Panc1 (cell line): Measurements from ENCODE around the gene LRSAM1.

ENCODE experiments used
- CTCF ChIP-seq: fragments of 450-650 bp; IDR thresholded peaks from 2 replicates; pipeline ENCODE4 v1.5.1; 2017; ENCODE audit warnings: mild to moderate bottlenecking
- POLR2AphosphoS5 ChIP-seq: IDR thresholded peaks from 2 replicates; pipeline ENCODE4 v1.6.1; 2012; ENCODE audit warnings: mild to moderate bottlenecking, low read depth, low read length, moderate library complexity
- TCF7L2 ChIP-seq: IDR thresholded peaks from 2 replicates; pipeline ENCODE4 v1.6.1; 2011; ENCODE audit warnings: mild to moderate bottlenecking, low read depth, low read length, inconsistent platforms
- TF ChIP-seq, protein P1 (sequence below), 2 experiments: IDR thresholded peaks; 2 replicates each; pipeline ENCODE4 v1.6.1; 2011 to 2012; ENCODE audit warnings: low read depth in 2 of 2, control low read depth in 1 of 2, low read length in 1 of 2, mild to moderate bottlenecking in 1 of 2, moderate library complexity in 1 of 2; ENCODE audit not compliant: insufficient read depth in 1 of 2

- TF ChIP-seq CTCF: no peak
- TF ChIP-seq, protein P1, sequence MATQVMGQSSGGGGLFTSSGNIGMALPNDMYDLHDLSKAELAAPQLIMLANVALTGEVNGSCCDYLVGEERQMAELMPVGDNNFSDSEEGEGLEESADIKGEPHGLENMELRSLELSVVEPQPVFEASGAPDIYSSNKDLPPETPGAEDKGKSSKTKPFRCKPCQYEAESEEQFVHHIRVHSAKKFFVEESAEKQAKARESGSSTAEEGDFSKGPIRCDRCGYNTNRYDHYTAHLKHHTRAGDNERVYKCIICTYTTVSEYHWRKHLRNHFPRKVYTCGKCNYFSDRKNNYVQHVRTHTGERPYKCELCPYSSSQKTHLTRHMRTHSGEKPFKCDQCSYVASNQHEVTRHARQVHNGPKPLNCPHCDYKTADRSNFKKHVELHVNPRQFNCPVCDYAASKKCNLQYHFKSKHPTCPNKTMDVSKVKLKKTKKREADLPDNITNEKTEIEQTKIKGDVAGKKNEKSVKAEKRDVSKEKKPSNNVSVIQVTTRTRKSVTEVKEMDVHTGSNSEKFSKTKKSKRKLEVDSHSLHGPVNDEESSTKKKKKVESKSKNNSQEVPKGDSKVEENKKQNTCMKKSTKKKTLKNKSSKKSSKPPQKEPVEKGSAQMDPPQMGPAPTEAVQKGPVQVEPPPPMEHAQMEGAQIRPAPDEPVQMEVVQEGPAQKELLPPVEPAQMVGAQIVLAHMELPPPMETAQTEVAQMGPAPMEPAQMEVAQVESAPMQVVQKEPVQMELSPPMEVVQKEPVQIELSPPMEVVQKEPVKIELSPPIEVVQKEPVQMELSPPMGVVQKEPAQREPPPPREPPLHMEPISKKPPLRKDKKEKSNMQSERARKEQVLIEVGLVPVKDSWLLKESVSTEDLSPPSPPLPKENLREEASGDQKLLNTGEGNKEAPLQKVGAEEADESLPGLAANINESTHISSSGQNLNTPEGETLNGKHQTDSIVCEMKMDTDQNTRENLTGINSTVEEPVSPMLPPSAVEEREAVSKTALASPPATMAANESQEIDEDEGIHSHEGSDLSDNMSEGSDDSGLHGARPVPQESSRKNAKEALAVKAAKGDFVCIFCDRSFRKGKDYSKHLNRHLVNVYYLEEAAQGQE (IDR thresholded peaks at IDR 0.05; ENCODE audit: insufficient read depth in 1 of 2, low read depth in 2 of 2, low read length in 1 of 2): no peak
- no peak for TF ChIP-seq TCF7L2
- TF ChIP-seq POLR2AphosphoS5: no peak
These were observed 29.1 kb upstream of the LRSAM1 start for GRCh38 chr9:127422133-127422782.
